ENCODE measurements around the gene TXNRD3.
"Not testable (repeated sequence)": the region's sequence is repeated elsewhere in the genome, so short reads cannot be mapped to it uniquely, and the experiment has no call there.

TXNRD3 gene

GRCh38 chr3:126613479-126614188 lies 41.3 kb downstream of the TXNRD3 start:
- Mint-ChIP-seq H3K4me1 (peaks cover 37% of the 10 kb centered on the region), H3K9me3 (no peaks in the 10 kb centered on the region), H3K4me3 (no peak overlapping the region), H3K27ac (no peak overlapping the region), H3K27me3 (no peaks in the 10 kb centered on the region), H3K36me3 (no peaks in the 10 kb centered on the region)
- no peak for DNase-seq
- CTCF ChIA-PET, result interaction anchor here (1.0 to 1.5 kb wide), 3 partner anchors 8 to 94 kb away, joined by 3 to 6 read pairs (median 4); no protein-coding TSS in a partner anchor

- peak overlapping the region; percentile 2 for H3K27ac Mint-ChIP-seq
- DNase-seq, result no peak
- H3K27me3 Mint-ChIP-seq, result no peaks in the 10 kb centered on the region
- H3K9me3 Mint-ChIP-seq, result no peaks in the 10 kb centered on the region
- H3K4me3 Mint-ChIP-seq, result no peak overlapping the region
- H3K36me3 Mint-ChIP-seq, result no peaks in the 10 kb centered on the region
- H3K4me1 Mint-ChIP-seq, result peaks cover 33% of the 10 kb centered on the region
- CTCF ChIA-PET, result interaction anchor here (1.0 to 1.7 kb wide), 5 partner anchors 9 to 93 kb away, joined by 3 to 6 read pairs (median 4); no protein-coding TSS in a partner anchor
Measured at GRCh38 chr3:126612479-126613205, 42.3 kb downstream of the TXNRD3 start.

GRCh38 chr3:126609909-126610308 lies 45.0 kb downstream of the TXNRD3 start:
- H3K27ac Mint-ChIP-seq, result no peak overlapping the region
- H3K9me3 Mint-ChIP-seq, result no peaks in the 10 kb centered on the region
- DNase-seq, result no peak
- H3K36me3 Mint-ChIP-seq, result no peaks in the 10 kb centered on the region
- H3K27me3 Mint-ChIP-seq, result no peaks in the 10 kb centered on the region
- CTCF ChIA-PET, result interaction anchor here (0.8 kb wide), 1 partner anchor 11 kb away, joined by 3 read pairs; no protein-coding TSS in a partner anchor
- no peak overlapping the region for H3K4me3 Mint-ChIP-seq
- H3K4me1 Mint-ChIP-seq, result peaks cover 26% of the 10 kb centered on the region

- H3K4me1 Mint-ChIP-seq, result peaks cover 11% of the 10 kb centered on the region
- H3K27ac Mint-ChIP-seq, result no peak overlapping the region
- no peak overlapping the region for H3K4me3 Mint-ChIP-seq
- CTCF ChIA-PET, result interaction anchor here (1.1 kb wide), 1 partner anchor 375 kb away, joined by 3 read pairs; no protein-coding TSS in a partner anchor
- DNase-seq, result no peak
- H3K27me3 Mint-ChIP-seq, result peaks cover 3% of the 10 kb centered on the region
- no peaks in the 10 kb centered on the region for H3K36me3 Mint-ChIP-seq
- H3K9me3 Mint-ChIP-seq, result no peaks in the 10 kb centered on the region
Measured at GRCh38 chr3:126607214-126607908, 47.6 kb downstream of the TXNRD3 start.

- H3K27ac Mint-ChIP-seq, result no peak overlapping the region
- no peak overlapping the region for H3K4me3 Mint-ChIP-seq
- CTCF ChIA-PET, result no interaction called here
- no peak for DNase-seq
- H3K4me1 Mint-ChIP-seq, result peaks cover 4% of the 10 kb centered on the region
- no peaks in the 10 kb centered on the region for H3K9me3 Mint-ChIP-seq
- H3K27me3 Mint-ChIP-seq, result peaks cover 3% of the 10 kb centered on the region
- H3K36me3 Mint-ChIP-seq, result no peaks in the 10 kb centered on the region
Measured at GRCh38 chr3:126606001-126606400, 48.9 kb downstream of the TXNRD3 start.

- DNase-seq, result no peak
- peaks cover 4% of the 10 kb centered on the region for H3K4me1 Mint-ChIP-seq
- peaks cover 10% of the 10 kb centered on the region for H3K27me3 Mint-ChIP-seq
- no peak overlapping the region for H3K4me3 Mint-ChIP-seq
- H3K9me3 Mint-ChIP-seq, result no peaks in the 10 kb centered on the region
- H3K27ac Mint-ChIP-seq, result no peak overlapping the region
- H3K36me3 Mint-ChIP-seq, result no peaks in the 10 kb centered on the region
- CTCF ChIA-PET, result no interaction called here
Measured at GRCh38 chr3:126604691-126605090, 50.2 kb downstream of the TXNRD3 start.

GRCh38 chr3:126599101-126599500 lies 55.8 kb downstream of the TXNRD3 start:
- Mint-ChIP-seq H3K4me1 (no peaks in the 10 kb centered on the region), H3K9me3 (no peaks in the 10 kb centered on the region), H3K4me3 (no peak overlapping the region), H3K27me3 (peaks cover 10% of the 10 kb centered on the region), H3K27ac (no peak overlapping the region), H3K36me3 (no peaks in the 10 kb centered on the region)
- no peak for DNase-seq
- CTCF ChIA-PET, result no interaction called here

GRCh38 chr3:126595479-126595878 lies 59.4 kb downstream of the TXNRD3 start:
- DNase-seq, H3K4me1 Mint-ChIP-seq, CTCF ChIA-PET, H3K27ac Mint-ChIP-seq, H3K4me3 Mint-ChIP-seq, H3K36me3 Mint-ChIP-seq, H3K9me3 Mint-ChIP-seq: not testable (repeated sequence)
- peaks cover 14% of the 10 kb centered on the region for H3K27me3 Mint-ChIP-seq

GRCh38 chr3:126591515-126591914 lies 63.4 kb downstream of the TXNRD3 start:
- not testable (repeated sequence) for H3K4me3 Mint-ChIP-seq

GRCh38 chr3:126582311-126582710 lies 72.6 kb downstream of the TXNRD3 start:
- H3K9me3 Mint-ChIP-seq, result no peaks in the 10 kb centered on the region
- no peak for DNase-seq
- no peak overlapping the region for H3K27ac Mint-ChIP-seq
- no peaks in the 10 kb centered on the region for H3K36me3 Mint-ChIP-seq
- H3K4me3 Mint-ChIP-seq, result no peak overlapping the region
- CTCF ChIA-PET, result no interaction called here
- H3K27me3 Mint-ChIP-seq, result peaks cover 14% of the 10 kb centered on the region
- no peaks in the 10 kb centered on the region for H3K4me1 Mint-ChIP-seq

More at GRCh38 chr3:126591515-126591914, 63.4 kb downstream of the TXNRD3 start:
- H3K27ac Mint-ChIP-seq, DNase-seq, H3K4me1 Mint-ChIP-seq, H3K9me3 Mint-ChIP-seq, CTCF ChIA-PET, H3K36me3 Mint-ChIP-seq: not testable (repeated sequence)
- H3K27me3 Mint-ChIP-seq, result peaks cover 14% of the 10 kb centered on the region

- no peaks in the 10 kb centered on the region for H3K36me3 Mint-ChIP-seq
- no peak overlapping the region for H3K4me3 Mint-ChIP-seq
- DNase-seq, result no peak
- H3K9me3 Mint-ChIP-seq, result no peaks in the 10 kb centered on the region
- H3K27ac Mint-ChIP-seq, result no peak overlapping the region
- CTCF ChIA-PET, result no interaction called here
- no peaks in the 10 kb centered on the region for H3K4me1 Mint-ChIP-seq
- peaks cover 14% of the 10 kb centered on the region for H3K27me3 Mint-ChIP-seq
Measured at GRCh38 chr3:126581569-126581968, 73.4 kb downstream of the TXNRD3 start.

GRCh38 chr3:126580746-126581145 lies 74.2 kb downstream of the TXNRD3 start:
- Mint-ChIP-seq H3K4me1 (no peaks in the 10 kb centered on the region), H3K27me3 (peaks cover 14% of the 10 kb centered on the region), H3K27ac (no peak overlapping the region), H3K9me3 (no peaks in the 10 kb centered on the region), H3K36me3 (no peaks in the 10 kb centered on the region), H3K4me3 (no peak overlapping the region)
- CTCF ChIA-PET, result no interaction called here
- DNase-seq, result no peak

- Mint-ChIP-seq H3K27me3 (peaks cover 14% of the 10 kb centered on the region), H3K27ac (no peak overlapping the region), H3K4me3 (no peak overlapping the region), H3K36me3 (no peaks in the 10 kb centered on the region), H3K9me3 (no peaks in the 10 kb centered on the region), H3K4me1 (no peaks in the 10 kb centered on the region)
- CTCF ChIA-PET, result no interaction called here
- no peak for DNase-seq
Measured at GRCh38 chr3:126578702-126579101, 76.2 kb downstream of the TXNRD3 start.

GRCh38 chr3:126577261-126577660 lies 77.7 kb downstream of the TXNRD3 start:
- Mint-ChIP-seq H3K27ac (no peak overlapping the region), H3K4me1 (no peaks in the 10 kb centered on the region), H3K4me3 (no peak overlapping the region), H3K27me3 (peaks cover 16% of the 10 kb centered on the region), H3K36me3 (no peaks in the 10 kb centered on the region), H3K9me3 (no peaks in the 10 kb centered on the region)
- CTCF ChIA-PET, result no interaction called here
- no peak for DNase-seq
